22Rv1 (cell line): ENCODE measurements around the gene IGLL5.

ENCODE experiments used
- CTCF ChIP-seq: fragments of 450-650 bp; IDR thresholded peaks from 2 replicates; pipeline ENCODE4 v1.5.1; 2017; ENCODE audit warnings: mild to moderate bottlenecking
- ZFX ChIP-seq: fragments of 450-650 bp; IDR thresholded peaks from 2 replicates; pipeline ENCODE4 v1.6.1; 2017; ENCODE audit warnings: antibody characterized with exemption, borderline replicate concordance

GRCh38 chr22:22867996-22868715 is 19.5 kb upstream of the IGLL5 start:
- TF ChIP-seq CTCF = no peak
- TF ChIP-seq ZFX = no peak
